Brain microvascular endothelial cell (primary cell): Measurements from ENCODE around the gene ZNF14.

Experiments
- DNase-seq: peaks from one replicate; pipeline ENCODE4 v3.0.0-alpha.2; 2020
- H3K27ac ChIP-seq: fragments of 250-450 bp; sonication (Bioruptor Pico); 2 replicates; pipeline ENCODE4 v1.5.1; 2020; ENCODE audit warnings: mild to moderate bottlenecking, moderate library complexity
- H3K27me3 ChIP-seq: fragments of 250-450 bp; sonication (Bioruptor Pico); replicated peaks from 2 replicates; pipeline ENCODE4 v1.5.1; 2020; ENCODE audit warnings: mild to moderate bottlenecking
- H3K36me3 ChIP-seq: fragments of 250-450 bp; sonication (Bioruptor Pico); replicated peaks from 2 replicates; pipeline ENCODE4 v1.5.1; 2020; ENCODE audit warnings: mild to moderate bottlenecking
- H3K4me3 ChIP-seq: 2 replicates; pipeline ENCODE4 v1.5.1; 2011; ENCODE audit warnings: low read depth, mild to moderate bottlenecking, control low read depth, low read length, moderate library complexity
- in situ Hi-C: cut with HindIII; loops from 2 replicates; pipeline ENCODE4 v1.10.0; 2017; ENCODE audit warnings: low sequenced_read_pairs, low pct_ligation_motif_present
- TF ChIP-seq, protein P1 (sequence below): IDR thresholded peaks from 2 replicates; pipeline ENCODE4 v1.5.1; 2011; ENCODE audit warnings: low read depth, mild to moderate bottlenecking, moderate library complexity, low read length, control low read depth, inconsistent platforms; ENCODE audit errors: missing control alignments

The ZNF14 gene

DNA sequence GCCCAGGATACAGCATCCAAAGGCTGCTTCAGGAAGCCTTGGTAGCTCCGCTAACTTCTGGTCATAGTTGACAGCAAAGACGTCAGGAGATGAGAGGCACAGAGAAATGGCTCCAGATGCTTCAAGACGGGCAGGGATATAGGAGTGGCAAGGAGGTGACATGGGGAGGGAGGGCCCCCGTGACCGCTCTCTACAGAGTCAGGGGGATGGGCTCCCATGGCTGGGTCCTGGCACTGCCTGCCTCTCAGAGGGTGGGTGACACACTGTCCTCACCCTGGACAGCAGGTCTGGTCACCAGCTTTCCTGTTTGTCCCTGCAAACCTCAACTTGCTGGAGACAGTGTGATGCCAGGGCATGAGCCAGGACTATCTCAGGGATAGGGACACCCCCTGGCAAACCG, 10.3 kb upstream of the ZNF14 start:
- H3K36me3 ChIP-seq = no peaks in the 10 kb centered on the region
- H3K27ac ChIP-seq = no peak overlapping the region
- TF ChIP-seq, protein P1, sequence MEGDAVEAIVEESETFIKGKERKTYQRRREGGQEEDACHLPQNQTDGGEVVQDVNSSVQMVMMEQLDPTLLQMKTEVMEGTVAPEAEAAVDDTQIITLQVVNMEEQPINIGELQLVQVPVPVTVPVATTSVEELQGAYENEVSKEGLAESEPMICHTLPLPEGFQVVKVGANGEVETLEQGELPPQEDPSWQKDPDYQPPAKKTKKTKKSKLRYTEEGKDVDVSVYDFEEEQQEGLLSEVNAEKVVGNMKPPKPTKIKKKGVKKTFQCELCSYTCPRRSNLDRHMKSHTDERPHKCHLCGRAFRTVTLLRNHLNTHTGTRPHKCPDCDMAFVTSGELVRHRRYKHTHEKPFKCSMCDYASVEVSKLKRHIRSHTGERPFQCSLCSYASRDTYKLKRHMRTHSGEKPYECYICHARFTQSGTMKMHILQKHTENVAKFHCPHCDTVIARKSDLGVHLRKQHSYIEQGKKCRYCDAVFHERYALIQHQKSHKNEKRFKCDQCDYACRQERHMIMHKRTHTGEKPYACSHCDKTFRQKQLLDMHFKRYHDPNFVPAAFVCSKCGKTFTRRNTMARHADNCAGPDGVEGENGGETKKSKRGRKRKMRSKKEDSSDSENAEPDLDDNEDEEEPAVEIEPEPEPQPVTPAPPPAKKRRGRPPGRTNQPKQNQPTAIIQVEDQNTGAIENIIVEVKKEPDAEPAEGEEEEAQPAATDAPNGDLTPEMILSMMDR = no peak
- no peak overlapping the region for H3K4me3 ChIP-seq
- H3K27me3 ChIP-seq = no peaks in the 10 kb centered on the region
- in situ Hi-C loops = no loop called here
- no peak for DNase-seq

DNA sequence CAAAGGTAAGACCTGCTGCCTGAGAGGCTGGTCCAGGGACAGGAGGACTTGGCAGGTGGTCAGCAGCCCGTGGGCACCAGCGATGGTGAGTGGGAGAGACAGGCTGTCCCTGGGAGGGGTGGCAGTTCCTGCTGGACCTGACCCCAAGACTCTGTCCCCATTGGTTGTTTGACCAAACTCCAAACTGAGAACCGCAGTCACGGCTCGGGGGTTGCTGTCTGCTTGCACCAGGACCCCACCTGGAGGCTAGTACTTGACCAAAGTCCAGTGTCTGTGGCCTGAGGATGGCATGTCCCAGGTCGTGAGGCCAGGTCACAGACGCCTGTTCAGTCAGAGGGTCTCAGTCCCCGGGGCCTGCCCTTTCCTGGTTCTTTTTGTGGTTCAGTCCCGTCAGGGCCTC, 9.9 kb upstream of the ZNF14 start:
- TF ChIP-seq, protein P1 = no peak
- DNase-seq = no peak
- no peaks in the 10 kb centered on the region for H3K27me3 ChIP-seq
- no peak overlapping the region for H3K4me3 ChIP-seq
- no peak overlapping the region for H3K27ac ChIP-seq
- in situ Hi-C loops = no loop called here
- no peaks in the 10 kb centered on the region for H3K36me3 ChIP-seq

GRCh38 chr19:19741184-19741583, 8.3 kb upstream of the ZNF14 start:
- in situ Hi-C loops = no loop called here
- H3K27ac ChIP-seq = no peak overlapping the region
- TF ChIP-seq, protein P1 = no peak

GRCh38 chr19:19740755-19741154, 7.8 kb upstream of the ZNF14 start:
- TF ChIP-seq, protein P1 = no peak
- no peaks in the 10 kb centered on the region for H3K36me3 ChIP-seq
- no peaks in the 10 kb centered on the region for H3K27me3 ChIP-seq
- no peak overlapping the region for H3K4me3 ChIP-seq
- in situ Hi-C loops = no loop called here
- H3K27ac ChIP-seq = no peak overlapping the region
- no peak for DNase-seq

More at GRCh38 chr19:19741184-19741583, 8.3 kb upstream of the ZNF14 start:
- Histone ChIP-seq H3K4me3 (no peak overlapping the region), H3K36me3 (no peaks in the 10 kb centered on the region), H3K27me3 (no peaks in the 10 kb centered on the region)
- DNase-seq = no peak

DNA sequence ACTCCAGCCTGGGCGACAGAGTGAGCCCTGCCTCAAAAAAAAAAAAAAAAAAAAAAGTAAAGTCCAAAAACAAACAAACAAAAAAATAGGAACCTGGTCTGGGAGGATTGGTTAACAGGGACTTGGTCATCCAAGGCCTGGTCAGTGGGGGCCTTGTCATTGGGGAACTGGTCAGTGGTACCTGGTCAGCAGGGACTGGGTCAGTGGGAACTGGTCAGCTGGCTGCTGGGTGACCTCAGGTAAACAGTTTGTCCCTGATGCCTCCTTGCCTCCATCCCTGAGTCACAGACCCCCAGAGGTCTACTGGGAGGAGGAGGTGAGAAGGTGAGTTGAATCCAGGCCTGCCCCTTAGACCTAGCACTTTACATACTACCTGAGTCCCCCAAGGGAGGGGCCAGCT, 5.7 kb upstream of the ZNF14 start:
- Histone ChIP-seq H3K27me3 (no peaks in the 10 kb centered on the region), H3K4me3 (no peak overlapping the region), H3K36me3 (no peaks in the 10 kb centered on the region), H3K27ac (no peak overlapping the region)
- TF ChIP-seq, protein P1 = no peak
- in situ Hi-C loops = no loop called here
- no peak for DNase-seq

- TF ChIP-seq, protein P1 = no peak
- Histone ChIP-seq H3K27me3 (no peaks in the 10 kb centered on the region), H3K4me3 (no peak overlapping the region), H3K36me3 (no peaks in the 10 kb centered on the region), H3K27ac (no peak overlapping the region)
- in situ Hi-C loops = no loop called here
- DNase-seq = no peak
These were observed 4.8 kb upstream of the ZNF14 start for GRCh38 chr19:19737559-19738332.
